ENCODE results near the gene DDX46. TPM values are rescaled to one million over a fixed set of nuclear protein-coding genes. Genes with fewer than 3 reads are reported as not detected.

Gene DDX46
- total RNA-seq, 2 donors from 2014 or later = 47.2 to 52.7 TPM

DNA sequence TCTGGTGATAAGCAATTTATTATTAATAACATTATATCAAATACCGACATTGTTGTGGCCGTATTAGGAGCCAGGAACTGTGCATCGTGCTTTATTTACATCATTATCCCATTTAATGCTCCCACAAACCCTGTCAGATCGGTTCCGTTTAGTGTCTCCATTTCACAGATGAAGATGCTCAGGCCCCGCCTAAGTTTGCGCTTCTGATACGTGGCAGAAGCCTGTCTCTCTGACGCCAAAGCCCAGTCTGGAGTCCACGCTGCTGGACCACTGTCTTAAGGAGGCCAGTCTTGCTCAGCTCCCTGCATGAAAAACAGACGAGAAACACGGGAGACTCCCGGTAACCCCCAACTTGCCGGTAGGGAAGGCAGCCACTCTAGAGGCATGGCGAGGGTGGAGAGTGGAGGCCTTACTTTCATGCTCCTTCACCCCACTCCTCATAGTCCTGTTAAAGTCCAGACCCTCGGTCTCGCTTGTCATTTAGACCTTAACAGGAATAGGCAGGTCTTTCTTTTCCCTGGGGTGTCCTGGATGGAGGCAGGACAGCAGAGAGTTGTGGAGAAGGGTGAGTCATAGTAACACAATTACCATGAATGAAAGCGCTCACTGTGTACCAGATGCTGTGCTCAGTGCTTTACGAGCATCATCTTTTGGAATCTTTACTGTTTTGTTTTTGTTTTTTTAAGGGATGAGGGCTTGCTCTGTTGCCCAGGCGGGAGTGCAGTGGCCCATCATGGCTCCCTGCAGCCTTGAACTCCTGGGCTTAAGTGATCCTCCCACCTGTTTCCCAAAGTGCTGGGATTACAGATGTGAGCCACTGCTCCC, 116.5 kb downstream of the DDX46 start:
- no peaks in the 10 kb centered on the region for H3K9me3 ChIP-seq (ENCODE audit: control insufficient read depth, low read length, poor library complexity, severe bottlenecking)
- H3K4me1 Mint-ChIP-seq = peaks cover 39% of the 10 kb centered on the region
- H3K4me3 Mint-ChIP-seq = peak overlapping the region; percentile 95
- H3K27ac Mint-ChIP-seq = peak overlapping the region; percentile 93
- peak; percentile 28 for ATAC-seq
- H3K36me3 Mint-ChIP-seq (ENCODE audit: low read depth) = peaks cover 4% of the 10 kb centered on the region
- H3K27me3 Mint-ChIP-seq = no peaks in the 10 kb centered on the region
- DNase-seq = no peak

DNA sequence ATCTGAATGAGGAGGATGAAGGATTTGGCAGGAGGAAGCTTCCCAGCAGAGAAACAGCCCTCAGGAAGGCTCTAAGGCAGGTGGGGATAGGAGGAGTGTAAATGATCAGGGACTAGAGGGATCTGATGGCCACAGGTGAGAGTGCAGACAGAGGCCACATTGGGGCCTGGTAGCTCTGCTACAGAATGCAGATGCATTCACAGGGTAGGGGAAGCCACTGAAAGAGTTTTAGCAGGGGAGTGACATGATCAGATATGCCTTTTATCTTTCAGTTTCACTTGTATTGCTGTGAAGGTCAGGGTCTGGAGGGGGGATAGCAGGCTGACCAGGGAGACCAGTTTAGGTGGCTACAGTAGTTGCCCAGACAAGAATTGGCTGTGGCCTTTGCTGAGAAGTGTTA, 118.6 kb downstream of the DDX46 start:
- H3K9me3 ChIP-seq (ENCODE audit: control insufficient read depth, low read length, poor library complexity, severe bottlenecking) = no peaks in the 10 kb centered on the region
- Mint-ChIP-seq H3K4me1 (peaks cover 45% of the 10 kb centered on the region), H3K27ac (peak overlapping the region; percentile 93), H3K27me3 (no peaks in the 10 kb centered on the region), H3K4me3 (peak overlapping the region; percentile 63), H3K36me3 (ENCODE audit: low read depth) (peaks cover 4% of the 10 kb centered on the region)
- no peak for ATAC-seq
- DNase-seq = no peak

DNA sequence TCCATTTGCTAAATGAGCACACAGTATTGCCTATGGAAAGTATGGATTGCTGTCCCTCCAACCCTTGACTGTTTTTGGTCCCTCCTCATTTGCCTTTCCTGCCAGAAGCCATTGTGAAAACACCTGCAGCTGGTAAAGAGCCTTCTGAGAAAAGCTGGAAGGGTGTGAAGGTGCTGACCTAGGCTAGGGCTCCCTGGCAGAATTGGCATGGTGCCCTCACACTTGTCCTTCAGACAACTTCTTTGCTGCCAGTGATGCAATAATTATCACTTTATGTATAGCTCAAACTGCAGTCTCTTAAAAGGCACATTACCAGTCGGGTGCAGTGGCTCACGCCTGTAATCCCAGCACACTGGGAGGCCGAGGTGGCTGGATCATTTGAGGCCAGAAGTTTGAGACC, 119.8 kb downstream of the DDX46 start:
- ATAC-seq (no peak), DNase-seq (no peak)
- H3K27ac Mint-ChIP-seq = peak overlapping the region; percentile 53
- H3K4me1 Mint-ChIP-seq = peaks cover 44% of the 10 kb centered on the region
- H3K27me3 Mint-ChIP-seq = no peaks in the 10 kb centered on the region
- H3K4me3 Mint-ChIP-seq = no peak overlapping the region
- peaks cover 4% of the 10 kb centered on the region for H3K36me3 Mint-ChIP-seq (ENCODE audit: low read depth)
- no peaks in the 10 kb centered on the region for H3K9me3 ChIP-seq (ENCODE audit: control insufficient read depth, low read length, poor library complexity, severe bottlenecking)

DNA sequence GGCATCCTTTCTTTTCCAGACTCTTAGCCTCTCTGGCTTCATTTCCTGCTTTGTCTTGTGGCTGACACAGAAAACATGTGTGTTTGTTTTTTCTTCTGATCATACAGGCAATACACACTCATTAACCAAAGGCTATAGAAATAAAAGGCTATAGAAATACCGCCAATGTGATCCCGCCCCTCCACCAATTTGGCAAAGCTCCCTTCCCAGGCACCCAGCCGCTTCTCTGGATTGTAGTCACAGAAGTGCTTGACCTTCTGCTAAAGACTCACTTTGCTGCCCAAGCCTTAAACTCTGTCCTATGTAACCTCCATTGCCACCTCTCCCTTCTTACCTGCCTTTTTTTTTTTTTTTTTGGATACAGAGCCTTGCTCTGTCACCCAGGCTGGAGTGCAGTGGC, 120.9 kb downstream of the DDX46 start:
- no peak for DNase-seq
- Mint-ChIP-seq H3K27ac (peak overlapping the region; percentile 66), H3K4me1 (peaks cover 42% of the 10 kb centered on the region), H3K27me3 (no peaks in the 10 kb centered on the region), H3K4me3 (no peak overlapping the region), H3K36me3 (ENCODE audit: low read depth) (peaks cover 4% of the 10 kb centered on the region)
- ATAC-seq = no peak
- H3K9me3 ChIP-seq (ENCODE audit: control insufficient read depth, low read length, poor library complexity, severe bottlenecking) = no peaks in the 10 kb centered on the region

Other genes with a start within 250 kb of the DDX46 start
- 100 to 1,000 TPM; 129 to 138 TPM for gene JADE2, start 233.1 kb upstream of the DDX46 start, total RNA-seq
- 10 to 100 TPM; 33.7 to 47.5 TPM for gene SAR1B, start 126.0 kb upstream of the DDX46 start, total RNA-seq
- 10 to 100 TPM; 17.0 to 21.0 TPM for gene SEC24A, start 110.0 kb upstream of the DDX46 start, total RNA-seq
- 10 to 100 TPM; 31.0 to 35.4 TPM for gene CAMLG, start 20.2 kb upstream of the DDX46 start, total RNA-seq
- gene C5orf24, start 87.2 kb downstream of the DDX46 start, total RNA-seq = 10 to 100 TPM; 23.9 to 29.5 TPM
- 10 to 100 TPM; 31.5 to 36.5 TPM for gene TXNDC15, start 115.6 kb downstream of the DDX46 start, total RNA-seq
- gene PCBD2, start 146.4 kb downstream of the DDX46 start, total RNA-seq = 10 to 100 TPM in 1 of 2 donors, 1 to 10 TPM in 1; 9.0 to 10.9 TPM
- under 1 TPM; 0.50 TPM for gene CATSPER3, start 209.1 kb downstream of the DDX46 start, total RNA-seq